Measurements from ENCODE around the gene SPOCK3.
"Not testable (repeated sequence)": the region's sequence is repeated elsewhere in the genome, so short reads cannot be mapped to it uniquely, and the experiment has no call there.

Gene SPOCK3

DNA sequence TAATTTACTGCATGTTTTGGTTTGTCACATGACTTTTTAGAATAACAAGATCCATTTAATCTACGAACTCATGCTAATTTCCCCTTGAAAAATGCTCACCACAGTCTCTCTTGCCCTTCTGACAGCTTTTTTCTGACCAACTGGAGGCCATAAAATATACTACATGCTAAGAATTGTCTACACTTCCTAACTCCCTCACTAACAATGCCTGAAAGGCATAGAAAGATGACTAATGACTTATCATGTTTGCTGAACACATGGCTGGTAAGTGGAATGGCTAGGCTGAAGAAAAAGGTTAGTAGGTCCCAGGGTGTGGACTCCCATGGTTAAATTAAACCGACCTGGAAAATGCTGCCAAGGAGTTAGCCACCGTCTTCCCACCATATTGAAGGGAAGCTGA, 309.9 kb downstream of the SPOCK3 start:
- no peak for DNase-seq

DNA sequence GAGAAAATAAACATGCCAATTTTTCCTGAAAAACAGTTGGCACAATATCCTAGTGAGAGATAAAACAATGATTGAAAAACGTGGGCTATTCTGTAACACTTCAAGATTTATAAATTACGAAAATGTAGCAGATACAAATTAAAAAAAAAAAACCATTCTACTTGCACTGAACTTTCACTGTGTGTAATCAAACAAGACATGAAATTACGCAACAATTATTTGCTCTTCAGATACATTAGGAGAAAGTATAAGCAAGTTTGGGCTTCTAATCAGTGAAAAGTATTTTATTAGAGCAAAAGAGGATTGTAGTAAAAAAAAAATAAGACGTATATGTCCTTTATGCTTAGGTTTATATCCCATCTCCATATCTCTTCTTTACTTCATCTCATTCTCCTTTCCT, 320.4 kb downstream of the SPOCK3 start:
- DNase-seq, result no peak

DNA sequence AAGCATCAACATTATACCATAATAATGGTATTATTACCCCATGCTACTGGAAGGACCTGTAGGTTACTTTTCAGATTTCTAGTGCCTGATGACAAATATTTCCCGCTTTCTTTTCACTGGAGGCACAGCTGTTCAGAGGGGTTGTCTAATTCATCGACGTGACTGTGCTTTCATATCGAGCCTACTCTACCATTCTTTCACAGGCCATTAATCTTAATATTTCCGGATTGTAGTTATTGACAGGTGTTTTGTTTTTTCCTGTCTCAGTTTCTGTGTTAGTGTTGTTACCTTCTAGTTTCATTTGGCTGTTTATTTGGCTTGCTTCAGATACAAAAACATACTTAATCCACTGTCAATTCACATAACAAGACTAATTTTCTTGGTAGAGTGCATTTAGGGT, 330.9 kb downstream of the SPOCK3 start:
- no peak for DNase-seq

DNA sequence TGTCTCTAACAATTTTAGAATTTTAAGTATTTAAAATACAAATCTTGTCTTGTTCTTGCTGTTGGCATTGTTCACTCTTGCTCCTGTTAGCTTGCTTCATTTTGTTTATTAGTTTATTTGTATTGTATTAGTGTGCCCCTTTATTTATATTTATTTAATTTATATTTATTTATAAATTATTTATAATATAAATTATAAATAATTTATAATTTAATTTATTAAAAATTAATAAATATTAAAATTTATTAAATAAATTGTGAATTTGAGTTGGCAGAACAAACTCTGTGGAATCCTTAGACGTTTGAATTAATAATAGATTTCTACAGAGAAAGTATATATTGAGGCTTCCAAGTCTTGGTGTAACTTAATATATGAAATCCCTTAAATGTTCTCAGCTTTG, 331.4 kb downstream of the SPOCK3 start:
- DNase-seq, result no peak

DNA sequence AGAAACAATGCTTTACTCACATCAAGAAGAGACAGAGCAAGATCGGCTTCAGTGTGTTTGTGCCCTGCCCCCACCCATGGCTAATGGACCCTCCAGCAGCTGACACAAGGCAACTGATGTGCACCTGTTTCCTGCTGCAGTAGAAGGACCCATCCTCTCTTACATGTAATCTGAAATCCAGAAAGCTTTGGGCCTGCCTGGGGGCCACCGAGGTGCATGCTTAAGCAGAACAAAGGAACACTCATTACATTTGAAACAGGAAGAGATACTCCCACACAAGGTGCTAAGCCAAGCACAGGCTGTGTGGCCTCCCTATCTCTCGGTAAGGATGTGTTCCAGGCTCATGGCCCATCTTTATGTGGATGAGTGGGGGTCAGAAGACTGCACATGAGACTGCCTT, 338.0 kb downstream of the SPOCK3 start:
- no peak for DNase-seq

DNA sequence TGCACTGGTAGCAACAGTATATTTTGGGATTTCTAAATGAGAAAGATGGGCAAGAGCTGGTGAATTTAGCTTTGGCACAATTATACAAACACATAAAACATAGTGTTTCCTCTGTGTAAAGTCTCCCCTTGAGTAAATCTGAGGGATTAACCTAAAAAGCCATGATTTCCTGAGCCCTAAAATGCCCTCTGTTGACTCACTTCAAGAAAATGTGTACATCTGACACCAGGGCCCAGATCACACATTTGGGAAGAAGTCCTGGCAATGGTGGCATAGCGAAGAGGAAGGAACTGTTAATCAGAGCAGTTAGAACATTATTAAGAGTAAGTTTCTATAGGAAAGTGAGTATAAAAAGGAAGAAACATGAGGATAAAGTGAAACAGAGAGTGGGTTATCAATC, 338.5 kb downstream of the SPOCK3 start:
- DNase-seq, result no peak

DNA sequence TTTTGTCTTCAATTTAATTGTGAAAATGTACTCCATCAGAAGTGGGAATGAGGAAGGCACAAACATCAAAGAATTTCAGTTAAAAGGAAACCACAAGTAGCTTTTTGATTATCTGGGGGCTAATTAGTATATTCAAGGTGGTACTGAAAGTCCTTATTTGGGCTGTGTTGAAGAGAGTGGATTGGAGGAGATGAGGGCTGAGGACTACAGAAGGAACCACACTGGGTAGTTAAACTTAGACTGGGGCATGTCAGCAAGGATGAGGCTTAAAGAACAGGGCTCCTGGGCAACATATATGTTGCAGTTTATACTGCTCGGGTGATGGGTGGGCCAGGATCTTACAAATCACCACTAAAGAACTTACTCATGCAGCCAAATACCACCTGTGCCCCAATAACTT, 346.8 kb downstream of the SPOCK3 start:
- no peak for DNase-seq

DNA sequence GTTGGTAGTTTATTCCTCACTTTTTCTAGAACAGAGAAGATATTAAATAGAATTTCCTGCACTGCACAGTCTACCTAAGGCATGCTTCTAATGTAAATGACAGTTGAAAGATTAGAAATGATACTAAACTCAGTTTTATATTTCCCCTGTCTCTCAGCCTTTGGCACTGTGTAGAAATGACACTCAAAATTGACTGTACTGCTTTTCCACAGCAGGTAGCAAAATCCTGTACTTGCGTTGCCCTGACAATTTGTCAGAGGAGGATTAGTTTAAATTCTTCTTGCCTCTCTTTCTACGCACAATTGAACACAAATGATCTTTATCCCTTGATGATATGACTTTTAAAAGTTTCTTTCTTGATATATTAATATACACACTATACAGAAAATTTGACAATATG, 347.6 kb downstream of the SPOCK3 start:
- no peak for DNase-seq

DNA sequence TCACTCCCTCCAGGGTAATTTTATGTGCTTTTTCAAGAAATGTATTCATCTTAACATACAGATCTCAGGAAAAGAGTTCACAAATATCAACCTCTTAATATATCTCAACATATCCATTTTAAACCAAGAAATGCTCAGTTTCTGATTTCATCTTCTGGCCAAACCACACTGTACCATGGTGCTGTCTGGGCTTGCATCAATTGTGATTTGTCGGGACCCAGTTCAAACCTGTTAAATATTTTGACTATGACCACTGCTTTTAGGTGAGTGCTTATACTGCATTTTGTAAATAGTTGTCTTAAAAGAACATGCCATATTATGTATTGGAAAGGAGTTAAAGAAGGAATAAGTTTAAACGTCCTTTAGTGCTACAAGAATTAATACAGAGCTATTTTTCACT, 352.1 kb downstream of the SPOCK3 start:
- DNase-seq, result no peak

DNA sequence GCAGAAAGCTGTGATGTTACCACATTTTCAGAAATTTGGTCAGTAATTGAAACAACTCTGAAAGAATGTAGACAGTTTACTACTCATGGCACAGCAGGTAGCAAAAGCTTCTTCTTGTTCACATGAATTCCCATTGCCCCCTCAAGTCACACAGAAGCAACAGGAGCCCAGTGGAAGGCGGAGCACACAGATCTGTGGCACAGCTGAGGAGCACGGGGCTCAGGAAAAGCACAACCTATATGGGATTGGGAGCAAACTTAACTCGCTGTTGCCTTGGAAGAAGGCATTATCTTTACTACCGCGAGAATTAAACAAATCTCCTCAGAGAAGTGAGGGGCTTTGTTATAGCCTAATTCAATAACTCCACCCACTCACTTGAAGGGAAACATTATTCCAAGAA, 358.5 kb downstream of the SPOCK3 start:
- no peak for DNase-seq

DNA sequence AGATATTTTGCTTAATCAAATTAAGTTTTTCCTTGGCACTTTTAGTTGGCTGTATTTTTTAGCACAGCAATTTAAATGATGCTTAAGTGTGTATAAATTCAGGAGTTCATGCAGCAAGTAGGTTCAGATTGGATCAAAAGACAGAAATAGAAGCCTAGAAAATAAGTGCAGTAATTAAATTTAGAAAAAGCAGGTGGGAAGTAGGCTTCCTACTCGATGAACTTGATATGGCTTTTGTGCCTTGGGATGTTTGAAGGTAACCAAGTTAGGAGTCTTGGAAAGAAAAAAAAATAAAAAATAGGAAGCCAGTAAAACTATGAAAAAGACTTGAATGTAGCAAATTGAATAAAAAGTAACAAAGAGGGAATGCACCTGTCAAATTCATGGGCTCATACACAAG, 372.3 kb downstream of the SPOCK3 start:
- no peak for DNase-seq

DNA sequence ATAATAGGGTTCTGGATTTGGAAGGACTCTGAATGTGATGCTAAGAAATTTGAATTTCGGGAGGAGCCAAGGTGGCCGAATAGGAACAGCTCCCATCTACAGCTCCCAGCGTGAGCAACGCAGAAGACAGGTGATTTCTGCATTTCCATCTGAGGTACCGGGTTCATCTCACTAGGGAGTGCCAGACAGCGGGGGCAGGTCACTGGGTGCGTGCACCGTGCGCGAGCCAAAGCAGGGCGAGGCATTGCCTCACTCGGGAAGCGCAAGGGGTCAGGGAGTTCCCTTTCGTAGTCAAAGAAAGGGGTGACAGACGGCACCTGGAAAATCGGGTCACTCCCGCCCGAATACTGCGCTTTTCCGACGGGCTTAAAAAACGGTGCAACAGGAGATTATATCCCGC, 383.9 kb downstream of the SPOCK3 start:
- not testable (repeated sequence) for DNase-seq

DNA sequence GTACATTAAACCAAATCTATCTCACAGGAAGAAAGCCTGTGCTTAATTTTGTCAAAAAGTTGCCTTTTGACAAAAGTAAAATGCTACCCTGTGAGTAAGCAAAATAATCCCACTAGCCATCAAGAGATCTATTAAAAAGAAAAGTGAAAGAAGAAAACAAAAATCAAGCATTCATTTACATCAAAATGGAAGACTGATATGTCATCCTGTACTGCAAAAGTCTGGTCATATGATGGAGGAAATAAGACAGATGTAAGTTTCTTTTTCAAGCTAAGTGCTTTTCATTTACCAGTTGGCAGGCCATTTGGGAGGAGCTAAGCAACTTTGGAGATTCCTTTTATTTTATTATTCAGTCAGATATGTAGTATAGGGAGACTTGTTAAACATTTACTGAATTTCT, 387.4 kb downstream of the SPOCK3 start:
- DNase-seq, result no peak

DNA sequence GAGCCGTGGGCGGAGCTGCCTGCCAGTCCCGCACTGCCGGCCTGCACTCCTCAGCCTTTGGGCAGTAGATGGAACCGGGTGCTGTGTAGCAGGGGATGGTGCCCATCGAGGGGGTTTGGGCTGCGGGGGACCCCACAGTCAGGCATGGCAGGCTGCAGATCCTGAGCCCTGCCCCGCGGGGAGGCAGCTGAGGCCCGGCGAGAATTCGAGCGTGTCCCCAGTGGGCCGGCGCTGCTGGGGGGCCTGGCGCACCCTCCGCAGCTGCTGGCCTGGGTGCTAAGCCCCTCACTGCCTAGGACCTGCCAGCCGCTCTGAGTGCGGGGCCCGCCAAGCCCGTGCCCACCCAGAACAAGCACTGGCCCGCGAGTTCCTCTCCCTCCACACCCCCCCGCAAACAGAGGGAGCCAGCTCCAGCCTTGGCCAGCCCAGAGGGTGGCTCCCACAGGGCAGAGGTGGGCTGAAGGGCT, 391.5 kb downstream of the SPOCK3 start:
- no peak for DNase-seq

DNA sequence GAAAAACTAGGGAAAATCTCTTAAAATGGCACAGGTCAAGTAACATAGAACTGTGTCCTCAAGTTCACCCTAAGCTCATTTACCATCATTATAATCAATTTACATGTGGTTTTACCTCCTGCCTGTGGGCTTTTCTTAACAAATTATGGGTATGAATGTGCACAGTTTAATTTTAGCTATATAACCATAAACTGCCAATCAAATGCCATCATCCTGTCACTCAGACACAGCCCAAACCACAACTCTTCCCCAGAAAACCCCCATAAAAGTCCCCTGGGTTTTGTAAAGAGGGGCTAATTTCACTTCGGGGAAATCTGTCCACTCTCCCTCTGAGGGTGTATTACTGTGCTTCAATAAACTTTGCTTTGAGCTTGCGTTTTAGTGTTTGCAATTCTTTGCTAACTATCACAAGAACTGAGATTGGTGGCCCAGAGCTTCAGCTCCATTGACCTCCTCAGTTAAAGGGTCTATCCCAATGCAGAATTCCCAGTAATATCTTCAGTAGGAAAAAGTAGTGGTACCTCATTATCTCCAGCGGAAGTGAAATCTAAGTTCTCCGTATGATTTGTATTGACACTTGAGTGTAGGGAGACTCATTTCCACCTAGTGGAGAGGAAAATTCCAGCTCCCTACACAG, 394.6 kb downstream of the SPOCK3 start:
- DNase-seq, result no peak

DNA sequence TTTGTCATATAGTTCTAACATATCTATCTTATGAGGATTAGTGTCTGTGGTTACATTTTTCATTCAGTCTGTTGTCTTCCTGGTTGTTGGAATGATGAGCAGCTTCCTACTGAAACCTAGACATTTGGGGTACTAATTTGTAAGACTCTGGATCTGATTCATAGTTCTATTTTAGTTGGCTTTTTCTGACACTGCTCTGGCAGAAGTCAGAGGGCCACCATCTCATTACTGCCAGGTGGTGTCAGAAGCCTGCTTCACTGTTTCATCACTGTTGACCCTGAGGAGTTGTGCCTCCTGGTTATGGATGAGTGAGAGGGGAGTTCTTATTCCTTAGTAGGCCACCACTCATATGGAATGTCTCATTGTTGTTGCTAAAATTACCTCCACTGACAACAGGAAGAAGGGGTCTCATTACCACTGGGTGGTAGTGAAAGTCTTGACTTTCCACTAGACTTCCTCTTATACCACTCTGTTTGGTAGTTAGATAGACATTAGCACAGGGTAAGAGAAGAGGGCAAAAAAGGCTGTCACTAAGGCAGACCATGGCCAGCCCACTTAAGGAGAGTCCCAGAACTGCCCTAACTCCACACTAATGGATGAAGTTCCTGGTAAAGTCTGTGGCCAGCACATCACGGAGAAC, 395.2 kb downstream of the SPOCK3 start:
- DNase-seq, result no peak

DNA sequence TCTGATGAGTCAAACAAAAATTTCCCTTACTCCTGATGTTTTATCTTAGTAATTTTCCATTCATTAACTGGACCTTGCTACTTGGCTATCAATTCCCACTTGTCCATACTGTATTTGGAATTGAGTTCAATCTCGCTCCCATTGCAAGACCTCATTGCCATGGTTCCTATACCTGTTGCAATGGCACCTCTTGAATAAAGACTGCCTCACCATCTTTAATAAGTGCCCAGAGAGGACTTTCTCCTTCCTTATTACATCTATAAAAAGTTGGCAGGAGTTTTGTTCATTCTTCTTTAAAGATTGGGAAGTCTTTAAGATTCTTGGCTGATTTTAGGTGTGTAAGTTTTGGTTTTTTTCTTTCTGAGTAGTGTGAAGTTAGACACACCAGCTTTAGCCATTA, 397.4 kb downstream of the SPOCK3 start:
- DNase-seq, result no peak

DNA sequence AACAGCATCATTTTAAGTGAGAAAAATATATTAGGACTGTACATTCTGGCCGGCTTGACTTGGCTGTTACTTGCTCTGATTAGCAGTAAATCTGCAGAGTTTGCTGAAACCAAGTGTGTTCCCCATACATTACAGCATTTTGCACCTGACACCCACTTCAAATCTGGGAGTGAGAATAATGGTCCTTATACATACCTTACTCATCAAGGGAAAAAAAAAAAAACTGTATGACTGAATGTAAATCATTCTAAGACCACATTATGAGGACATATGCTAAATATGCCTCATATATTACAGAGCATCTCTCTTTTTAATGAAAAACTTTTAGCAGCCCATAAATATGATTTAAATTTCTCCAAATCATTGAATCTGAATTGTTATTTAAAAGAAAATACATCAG, 406.7 kb downstream of the SPOCK3 start:
- DNase-seq, result no peak

DNA sequence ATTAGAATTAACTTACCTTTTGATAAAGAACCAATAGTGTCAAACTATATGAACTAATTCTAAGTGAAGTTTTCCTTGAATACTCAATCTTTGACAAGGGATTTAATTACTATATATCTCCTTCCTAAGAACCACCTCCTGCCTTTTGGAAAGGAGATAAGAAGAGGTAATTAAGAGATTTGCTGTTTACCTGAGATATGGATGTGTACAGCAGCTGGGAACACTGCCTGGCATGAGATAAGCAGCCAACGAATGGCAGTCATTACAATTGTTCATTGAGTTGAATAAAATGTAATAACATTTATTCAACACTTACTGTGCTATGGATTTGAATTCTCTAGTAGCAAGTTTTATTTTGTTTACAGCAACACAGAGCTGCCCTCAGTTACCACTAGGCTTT, 407.1 kb downstream of the SPOCK3 start:
- no peak for DNase-seq

DNA sequence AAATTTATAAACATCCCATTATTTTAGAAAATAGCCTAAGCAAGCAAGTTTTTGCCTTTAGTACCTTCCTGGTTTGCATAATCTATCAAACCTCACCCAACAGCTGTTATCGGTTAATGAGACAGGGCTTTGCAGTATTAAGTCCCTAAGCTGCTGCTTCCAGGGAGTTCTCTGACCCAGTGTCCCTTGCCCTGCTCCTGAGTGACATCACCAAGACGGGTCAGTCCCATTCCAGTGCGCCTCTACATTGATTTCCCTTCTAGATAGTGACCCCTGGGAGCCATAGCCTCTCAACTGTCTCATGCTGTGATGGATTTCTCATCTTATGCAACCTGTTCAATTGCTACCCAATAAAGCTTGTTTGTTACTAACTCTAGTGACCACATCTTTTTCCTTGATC, 410.4 kb downstream of the SPOCK3 start:
- DNase-seq, result no peak

DNA sequence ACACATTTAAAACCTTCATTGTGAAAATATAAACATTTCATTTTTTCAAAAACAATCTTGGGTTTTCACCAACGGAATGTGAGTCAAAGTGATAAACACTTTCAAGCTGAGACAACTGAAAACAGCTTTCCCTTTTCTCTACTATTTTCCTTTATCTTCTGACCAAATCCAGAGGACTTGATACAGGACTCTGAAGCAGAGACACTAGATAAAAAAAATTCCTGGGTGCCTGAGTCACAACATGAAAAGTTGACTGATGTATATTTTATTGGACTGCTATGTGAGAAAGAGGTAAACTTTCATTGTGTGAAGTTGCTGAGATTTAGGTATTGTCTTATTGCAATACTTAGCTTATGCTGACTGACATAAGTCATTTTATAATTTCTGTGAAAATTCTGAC, 411.2 kb downstream of the SPOCK3 start:
- no peak for DNase-seq

DNA sequence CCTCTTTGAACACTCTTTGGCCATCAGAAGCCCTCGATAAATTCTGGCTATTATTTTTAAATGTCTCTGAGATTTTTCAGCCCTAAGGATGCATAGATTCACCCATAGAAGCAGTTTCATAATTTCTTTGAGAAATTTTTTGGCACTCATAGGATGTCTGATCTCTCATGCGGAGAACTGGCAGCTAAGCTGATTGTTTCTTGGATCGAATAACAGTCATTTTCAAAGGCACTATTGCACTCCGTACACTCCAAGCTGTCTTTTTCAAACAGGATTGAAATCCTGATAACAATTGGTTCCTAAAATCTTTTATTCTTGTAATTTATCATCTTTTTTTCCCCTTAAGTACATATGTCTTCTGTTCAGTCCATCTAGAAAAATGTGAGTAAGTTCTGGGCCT, 411.9 kb downstream of the SPOCK3 start:
- peak; percentile 41 to 79 for DNase-seq

DNA sequence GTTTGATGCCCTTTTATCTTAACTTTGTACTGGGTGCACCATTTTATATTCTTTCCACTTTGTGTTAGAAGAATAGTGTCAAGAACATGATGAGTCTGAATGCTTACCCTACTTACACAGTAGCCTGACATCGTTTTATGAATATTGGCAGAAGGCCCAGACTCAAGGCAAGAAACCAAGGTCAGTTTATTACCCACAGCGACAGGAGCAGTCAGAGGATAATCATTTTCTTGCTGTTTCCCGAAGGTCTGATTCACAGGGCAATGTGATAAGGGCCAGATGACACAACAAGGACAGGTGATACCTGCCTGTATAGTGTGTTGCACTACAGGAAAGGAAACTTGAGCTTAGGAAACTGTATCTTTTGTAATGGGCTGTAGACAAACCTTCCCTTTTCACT, 417.4 kb downstream of the SPOCK3 start:
- DNase-seq, result peak in 1 of 2 experiments; percentile 64

DNA sequence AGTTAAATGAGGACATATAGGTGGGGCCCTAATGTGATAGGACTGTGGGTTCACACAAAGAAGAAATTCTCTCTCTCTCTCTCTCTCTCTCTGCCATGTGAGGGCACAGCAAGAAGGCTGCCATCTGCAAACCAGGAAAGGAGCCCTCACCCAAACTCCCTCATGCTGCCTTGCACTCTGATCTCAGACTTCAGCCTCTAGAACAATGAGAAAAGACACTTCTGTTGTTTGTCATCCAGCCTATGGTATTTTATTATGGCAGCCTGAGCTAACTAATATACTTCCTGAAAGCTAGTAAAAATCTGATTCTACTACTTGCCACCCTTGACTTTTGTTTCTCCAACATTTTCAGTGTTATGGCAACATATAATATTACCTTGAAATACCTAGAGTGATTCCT, 425.9 kb downstream of the SPOCK3 start:
- DNase-seq, result no peak

DNA sequence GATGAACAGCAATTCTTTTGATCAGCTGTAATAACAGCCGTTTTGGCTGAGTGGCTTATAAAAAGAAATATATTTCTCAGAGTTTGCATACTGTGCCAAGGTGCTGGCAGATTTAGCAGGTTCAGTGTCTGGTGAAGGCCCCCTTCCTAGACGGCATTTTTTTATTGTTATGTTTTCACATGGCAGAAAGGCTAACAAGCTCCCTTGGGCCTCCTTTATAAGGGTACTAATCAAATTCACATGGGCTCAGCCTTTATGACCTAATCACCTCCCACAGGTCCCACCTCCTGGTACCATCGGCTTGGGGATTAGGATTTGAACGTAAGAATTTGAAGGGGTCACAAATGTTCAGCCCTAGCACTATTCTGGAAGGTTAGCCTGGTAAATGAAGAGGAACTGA, 431.9 kb downstream of the SPOCK3 start:
- DNase-seq, result peak in 1 of 2 experiments; percentile 8
